Fibroblast of skin of scalp (primary cell): ENCODE measurements around the gene GALNT13.

Source experiments
- DNase-seq: peaks from one replicate; pipeline ENCODE4 v3.0.0-alpha.2; 2013

GALNT13 gene

GRCh38 chr2:153944800-153945199, 73.1 kb downstream of the GALNT13 start:
- no peak for DNase-seq

GRCh38 chr2:153946036-153946435, 74.3 kb downstream of the GALNT13 start:
- no peak for DNase-seq

- DNase-seq, result no peak
These were observed 82.0 kb downstream of the GALNT13 start for GRCh38 chr2:153953761-153954160.

GRCh38 chr2:153963256-153963655, 91.5 kb downstream of the GALNT13 start:
- DNase-seq, result no peak

GRCh38 chr2:153967248-153967973, 95.7 kb downstream of the GALNT13 start:
- no peak for DNase-seq

- DNase-seq, result peak; percentile 2
These were observed 99.5 kb downstream of the GALNT13 start for GRCh38 chr2:153971250-153971649.

GRCh38 chr2:153971855-153972254, 100.1 kb downstream of the GALNT13 start:
- DNase-seq, result no peak

GRCh38 chr2:153972412-153972811, 100.7 kb downstream of the GALNT13 start:
- no peak for DNase-seq

- no peak for DNase-seq
These were observed 114.9 kb downstream of the GALNT13 start for GRCh38 chr2:153986488-153987229.

GRCh38 chr2:153990771-153991170, 119.0 kb downstream of the GALNT13 start:
- DNase-seq, result no peak

GRCh38 chr2:154013514-154013913, 141.8 kb downstream of the GALNT13 start:
- DNase-seq, result no peak

GRCh38 chr2:154015233-154015632, 143.5 kb downstream of the GALNT13 start:
- DNase-seq, result no peak

GRCh38 chr2:154029504-154029903, 157.8 kb downstream of the GALNT13 start:
- no peak for DNase-seq

- no peak for DNase-seq
These were observed 160.5 kb downstream of the GALNT13 start for GRCh38 chr2:154032220-154032619.

GRCh38 chr2:154046493-154046892, 174.8 kb downstream of the GALNT13 start:
- DNase-seq, result no peak

- no peak for DNase-seq
These were observed 177.2 kb downstream of the GALNT13 start for GRCh38 chr2:154048905-154049304.

- no peak for DNase-seq
These were observed 177.8 kb downstream of the GALNT13 start for GRCh38 chr2:154049561-154049960.

- DNase-seq, result no peak
These were observed 195.4 kb downstream of the GALNT13 start for GRCh38 chr2:154067124-154067523.

- no peak for DNase-seq
These were observed 207.2 kb downstream of the GALNT13 start for GRCh38 chr2:154078926-154079325.

GRCh38 chr2:154092571-154092970, 220.8 kb downstream of the GALNT13 start:
- DNase-seq, result no peak

- no peak for DNase-seq
These were observed 222.1 kb downstream of the GALNT13 start for GRCh38 chr2:154093856-154094255.

GRCh38 chr2:154097833-154098398, 226.2 kb downstream of the GALNT13 start:
- DNase-seq, result no peak

- DNase-seq, result no peak
These were observed 249.0 kb downstream of the GALNT13 start for GRCh38 chr2:154120706-154121105.

GRCh38 chr2:154125891-154126290, 254.2 kb downstream of the GALNT13 start:
- no peak for DNase-seq
